Uterus (tissue), 2 donors: ENCODE data around the gene WDR27.

Experiments
- CTCF ChIP-seq, 4 experiments: fragments of 200-600 bp in 2 of 4; fragments of 450-650 bp in 2 of 4; sonication (generic) in 2 of 4; IDR thresholded peaks; one replicate each; pipeline ENCODE4 v1.5.1; 2016 to 2019; ENCODE audit warnings: antibody characterized with exemption in 4 of 4, mild to moderate bottlenecking in 2 of 4, moderate library complexity in 1 of 4
- POLR2A ChIP-seq, 2 donors: fragments of 450-650 bp; IDR thresholded peaks; one replicate each; pipeline ENCODE4 v1.6.1; 2016; ENCODE audit warnings: antibody characterized with exemption in 2 of 2, mild to moderate bottlenecking in 1 of 2, moderate library complexity in 1 of 2

GRCh38 chr6:169692516-169692915 is 9.3 kb downstream of the WDR27 start:
- TF ChIP-seq CTCF (IDR thresholded peaks at IDR 0.05) (no peak), POLR2A (IDR thresholded peaks at IDR 0.05) (no peak)
